Cardiac muscle cell (in vitro differentiated cells and primary cell): ENCODE data around the gene ZNF697. TPM values are rescaled to one million over a fixed set of nuclear protein-coding genes. Genes with fewer than 3 reads are reported as not detected.
"Not testable (repeated sequence)": the region's sequence is repeated elsewhere in the genome, so short reads cannot be mapped to it uniquely, and the experiment has no call there.

Source experiments
- DNase-seq, 2 donors: peaks; one replicate each; pipeline versions ENCODE4 v3.0.0 to v3.0.0-alpha.2; 2010 to 2017; ENCODE audit warnings: low read depth in 1 of 2, low spot score in 1 of 2
- H3K27ac ChIP-seq: fragments of 200-600 bp; sonication (generic); 2 replicates; pipeline ENCODE4 v1.5.1; 2016
- H3K27me3 ChIP-seq: fragments of 200-600 bp; sonication (generic); 2 replicates; pipeline ENCODE4 v1.6.0; 2016; ENCODE audit warnings: control low read depth
- H3K36me3 ChIP-seq: fragments of 200-600 bp; sonication (generic); 2 replicates; pipeline ENCODE4 v1.5.1; 2016; ENCODE audit warnings: control low read depth
- H3K4me1 ChIP-seq: fragments of 200-600 bp; sonication (generic); 2 replicates; pipeline ENCODE4 v1.8.1; 2017; ENCODE audit warnings: low read depth, mild to moderate bottlenecking, mixed run types
- H3K4me3 ChIP-seq: fragments of 200-600 bp; sonication (generic); 2 replicates; pipeline ENCODE4 v1.5.1; 2016; ENCODE audit warnings: mild to moderate bottlenecking
- H3K9me3 ChIP-seq: fragments of 200-600 bp; sonication (generic); 2 replicates; pipeline ENCODE4 v1.5.1; 2017; ENCODE audit warnings: low read depth, mild to moderate bottlenecking, control low read depth
- CTCF ChIP-seq: IDR thresholded peaks from 2 replicates; pipeline ENCODE4 v1.5.1; 2012; ENCODE audit warnings: low read depth, mild to moderate bottlenecking, low read length
- polyA plus RNA-seq: library from polyadenylated mRNA; unstranded; fragments of >200 nt; fragmentation: Nextera tagmentation; extraction: Ambion mirVana; gene quantifications from 2 replicates; pipeline ENCODE4 v1.2.1, GENCODE V29; 2016
- total RNA-seq: library from RNA; depleted of rRNA; stranded (reverse); fragments of >200 nt; gene quantifications from 2 replicates; pipeline ENCODE4 v1.2.3, GENCODE V29; 2016

ZNF697 gene
- total and polyA plus RNA-seq, 2 experiments from 2014 or later: 1.1 to 8.1 TPM

- no peak for TF ChIP-seq CTCF
- no peaks in the 10 kb centered on the region for H3K36me3 ChIP-seq
Observed at GRCh38 chr1:119623193-119623515, 24.9 kb downstream of the ZNF697 start.

GRCh38 chr1:119622311-119623192 lies 25.5 kb downstream of the ZNF697 start:
- no peak for TF ChIP-seq CTCF

More at GRCh38 chr1:119623193-119623515, 24.9 kb downstream of the ZNF697 start:
- H3K27ac ChIP-seq: no peak overlapping the region
- H3K9me3 ChIP-seq: no peaks in the 10 kb centered on the region
- H3K4me3 ChIP-seq: no peak overlapping the region
- no peak for DNase-seq
- no peaks in the 10 kb centered on the region for H3K4me1 ChIP-seq
- no peaks in the 10 kb centered on the region for H3K27me3 ChIP-seq

GRCh38 chr1:119621705-119622104 lies 26.4 kb downstream of the ZNF697 start:
- Histone ChIP-seq H3K4me3 (no peak overlapping the region), H3K27ac (no peak overlapping the region), H3K4me1 (no peaks in the 10 kb centered on the region), H3K27me3 (no peaks in the 10 kb centered on the region), H3K9me3 (no peaks in the 10 kb centered on the region), H3K36me3 (no peaks in the 10 kb centered on the region)
- no peak for TF ChIP-seq CTCF
- DNase-seq: no peak

More at GRCh38 chr1:119622311-119623192, 25.5 kb downstream of the ZNF697 start:
- no peak for DNase-seq
- Histone ChIP-seq H3K27ac (no peak overlapping the region), H3K27me3 (no peaks in the 10 kb centered on the region), H3K36me3 (no peaks in the 10 kb centered on the region), H3K4me3 (no peak overlapping the region), H3K4me1 (no peaks in the 10 kb centered on the region), H3K9me3 (no peaks in the 10 kb centered on the region)

GRCh38 chr1:119617751-119618691 lies 30.0 kb downstream of the ZNF697 start:
- H3K27ac ChIP-seq: no peak overlapping the region
- no peak for TF ChIP-seq CTCF
- H3K4me1 ChIP-seq: no peaks in the 10 kb centered on the region
- H3K4me3 ChIP-seq: no peak overlapping the region
- no peaks in the 10 kb centered on the region for H3K27me3 ChIP-seq
- H3K9me3 ChIP-seq: no peaks in the 10 kb centered on the region
- DNase-seq: peak; percentile 13 to 48
- no peaks in the 10 kb centered on the region for H3K36me3 ChIP-seq

- H3K4me1 ChIP-seq, H3K4me3 ChIP-seq, H3K27ac ChIP-seq, H3K36me3 ChIP-seq, H3K9me3 ChIP-seq, H3K27me3 ChIP-seq, DNase-seq: not testable (repeated sequence)
Observed at GRCh38 chr1:119616748-119617147, 31.3 kb downstream of the ZNF697 start.

- DNase-seq, H3K4me1 ChIP-seq, H3K27ac ChIP-seq, H3K9me3 ChIP-seq, H3K27me3 ChIP-seq, H3K36me3 ChIP-seq, H3K4me3 ChIP-seq: not testable (repeated sequence)
Observed at GRCh38 chr1:119615100-119615499, 33.0 kb downstream of the ZNF697 start.
